Memory B cell (primary cell): ENCODE measurements around the gene MAGI2.

ENCODE experiments used
- ATAC-seq: fragments of 150-1000 bp; cut with Tn5 transposase; 2 replicates; pipeline ENCODE4 v1.10.0; 2021; ENCODE audit warnings: low read depth, mild to moderate bottlenecking, moderate library complexity
- DNase-seq, 2 donors: peaks; one replicate each; pipeline ENCODE4 v3.0.0; 2022; ENCODE audit warnings: low spot score in 2 of 2
- H3K27ac Mint-ChIP-seq: one replicate; pipeline ENCODE4 v1.8.0; 2022; ENCODE audit warnings: mild to moderate bottlenecking, moderate library complexity, mixed read lengths
- H3K27me3 Mint-ChIP-seq: one replicate; pipeline ENCODE4 v1.8.0; 2022; ENCODE audit warnings: mixed read lengths
- H3K36me3 Mint-ChIP-seq: one replicate; pipeline ENCODE4 v1.8.0; 2022; ENCODE audit warnings: mild to moderate bottlenecking, mixed read lengths
- H3K4me1 Mint-ChIP-seq: one replicate; pipeline ENCODE4 v1.8.0; 2022; ENCODE audit warnings: mixed read lengths
- H3K4me3 Mint-ChIP-seq: one replicate; pipeline ENCODE4 v1.8.0; 2022; ENCODE audit warnings: mild to moderate bottlenecking, moderate library complexity, mixed read lengths
- H3K9me3 Mint-ChIP-seq: one replicate; pipeline ENCODE4 v1.8.0; 2022; ENCODE audit warnings: mixed read lengths

The MAGI2 gene

GRCh38 chr7:78038465-78039080 lies 1414.9 kb downstream of the MAGI2 start:
- Mint-ChIP-seq H3K27ac (no peak overlapping the region), H3K4me3 (no peak overlapping the region), H3K27me3 (peaks cover 11% of the 10 kb centered on the region), H3K9me3 (no peaks in the 10 kb centered on the region), H3K4me1 (peaks cover 2% of the 10 kb centered on the region), H3K36me3 (no peaks in the 10 kb centered on the region)
- no peak for ATAC-seq
- no peak for DNase-seq

GRCh38 chr7:78037603-78038002 lies 1415.9 kb downstream of the MAGI2 start:
- no peak overlapping the region for H3K4me3 Mint-ChIP-seq
- peaks cover 18% of the 10 kb centered on the region for H3K27me3 Mint-ChIP-seq
- no peak overlapping the region for H3K27ac Mint-ChIP-seq
- no peak for DNase-seq
- H3K36me3 Mint-ChIP-seq, result no peaks in the 10 kb centered on the region
- H3K4me1 Mint-ChIP-seq, result peaks cover 2% of the 10 kb centered on the region
- H3K9me3 Mint-ChIP-seq, result no peaks in the 10 kb centered on the region
- ATAC-seq, result no peak

GRCh38 chr7:78033410-78033809 lies 1420.1 kb downstream of the MAGI2 start:
- H3K27ac Mint-ChIP-seq, result no peak overlapping the region
- H3K36me3 Mint-ChIP-seq, result no peaks in the 10 kb centered on the region
- no peak for ATAC-seq
- no peak for DNase-seq
- H3K4me3 Mint-ChIP-seq, result no peak overlapping the region
- H3K4me1 Mint-ChIP-seq, result peaks cover under 1% of the 10 kb centered on the region
- H3K27me3 Mint-ChIP-seq, result peaks cover 19% of the 10 kb centered on the region
- no peaks in the 10 kb centered on the region for H3K9me3 Mint-ChIP-seq

DNA sequence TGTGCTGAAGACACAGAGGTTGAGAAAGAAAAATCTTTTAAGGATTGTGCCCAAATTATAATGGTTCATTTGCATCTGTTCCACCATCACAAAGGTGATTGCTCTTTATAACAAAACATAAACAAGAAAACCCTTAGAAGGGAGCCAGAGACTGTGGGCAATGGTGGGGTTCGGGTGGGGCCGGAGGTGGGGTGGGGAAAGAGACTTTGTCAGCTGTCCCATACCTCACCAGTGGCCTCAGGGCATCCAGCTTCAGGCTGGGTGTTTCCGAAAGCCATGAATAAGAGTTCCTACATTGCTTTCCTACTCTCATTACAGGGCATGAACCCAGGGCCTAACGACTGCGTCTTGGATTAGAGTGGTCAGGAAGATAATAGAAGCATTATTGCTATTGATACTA lies 1427.0 kb downstream of the MAGI2 start:
- no peak for ATAC-seq
- no peaks in the 10 kb centered on the region for H3K36me3 Mint-ChIP-seq
- no peaks in the 10 kb centered on the region for H3K9me3 Mint-ChIP-seq
- peaks cover 2% of the 10 kb centered on the region for H3K27me3 Mint-ChIP-seq
- no peaks in the 10 kb centered on the region for H3K4me1 Mint-ChIP-seq
- no peak overlapping the region for H3K4me3 Mint-ChIP-seq
- DNase-seq, result no peak
- H3K27ac Mint-ChIP-seq, result no peak overlapping the region

DNA sequence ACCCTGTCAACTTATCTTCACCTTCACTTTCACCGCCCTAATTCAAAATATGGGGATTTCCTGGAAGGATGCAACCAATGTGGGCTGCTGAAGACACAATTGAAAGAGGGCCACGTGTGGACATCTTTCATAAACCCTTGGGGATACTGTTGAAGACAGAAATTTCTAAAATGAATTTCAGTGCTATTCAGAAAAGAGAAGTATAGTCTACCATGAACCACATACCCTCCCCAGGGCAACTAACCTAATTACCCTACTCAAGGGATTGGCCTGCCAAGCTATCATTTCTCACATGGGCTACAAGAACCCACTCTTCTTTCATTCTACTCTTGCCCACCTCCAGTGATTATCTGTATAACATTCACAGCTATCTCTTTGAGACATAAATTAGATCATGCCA lies 1428.9 kb downstream of the MAGI2 start:
- DNase-seq (no peak), ATAC-seq (peak; percentile 16)
- Mint-ChIP-seq H3K4me1 (no peaks in the 10 kb centered on the region), H3K9me3 (no peaks in the 10 kb centered on the region), H3K4me3 (no peak overlapping the region), H3K27ac (no peak overlapping the region), H3K36me3 (no peaks in the 10 kb centered on the region), H3K27me3 (no peaks in the 10 kb centered on the region)

GRCh38 chr7:78023191-78023590 lies 1430.3 kb downstream of the MAGI2 start:
- DNase-seq (no peak), ATAC-seq (no peak)
- no peak overlapping the region for H3K27ac Mint-ChIP-seq
- peaks cover 6% of the 10 kb centered on the region for H3K4me1 Mint-ChIP-seq
- no peak overlapping the region for H3K4me3 Mint-ChIP-seq
- H3K9me3 Mint-ChIP-seq, result no peaks in the 10 kb centered on the region
- no peaks in the 10 kb centered on the region for H3K27me3 Mint-ChIP-seq
- H3K36me3 Mint-ChIP-seq, result no peaks in the 10 kb centered on the region

- DNase-seq (no peak), ATAC-seq (no peak)
- H3K27ac Mint-ChIP-seq, result no peak overlapping the region
- H3K27me3 Mint-ChIP-seq, result peaks cover 2% of the 10 kb centered on the region
- H3K4me1 Mint-ChIP-seq, result peaks cover 8% of the 10 kb centered on the region
- no peak overlapping the region for H3K4me3 Mint-ChIP-seq
- H3K9me3 Mint-ChIP-seq, result no peaks in the 10 kb centered on the region
- H3K36me3 Mint-ChIP-seq, result no peaks in the 10 kb centered on the region
Observed at GRCh38 chr7:78022165-78022564, 1431.3 kb downstream of the MAGI2 start.

- no peaks in the 10 kb centered on the region for H3K9me3 Mint-ChIP-seq
- no peaks in the 10 kb centered on the region for H3K36me3 Mint-ChIP-seq
- no peak overlapping the region for H3K27ac Mint-ChIP-seq
- ATAC-seq (no peak), DNase-seq (no peak)
- H3K27me3 Mint-ChIP-seq, result peaks cover 2% of the 10 kb centered on the region
- no peak overlapping the region for H3K4me3 Mint-ChIP-seq
- H3K4me1 Mint-ChIP-seq, result peaks cover 8% of the 10 kb centered on the region
Observed at GRCh38 chr7:78020874-78021249, 1432.6 kb downstream of the MAGI2 start.

GRCh38 chr7:78020136-78020873 lies 1433.2 kb downstream of the MAGI2 start:
- Mint-ChIP-seq H3K27me3 (peaks cover 2% of the 10 kb centered on the region), H3K4me1 (peaks cover 8% of the 10 kb centered on the region), H3K36me3 (no peaks in the 10 kb centered on the region), H3K27ac (peak overlapping the region; percentile 72), H3K4me3 (peak overlapping the region; percentile 78), H3K9me3 (no peaks in the 10 kb centered on the region)
- peak; percentile 33 to 42 for DNase-seq
- peak; percentile 52 for ATAC-seq

GRCh38 chr7:78019447-78020135 lies 1433.9 kb downstream of the MAGI2 start:
- DNase-seq, result peak; percentile 27 to 57
- peak; percentile 68 for ATAC-seq
- no peaks in the 10 kb centered on the region for H3K36me3 Mint-ChIP-seq
- peaks cover 2% of the 10 kb centered on the region for H3K27me3 Mint-ChIP-seq
- H3K4me3 Mint-ChIP-seq, result peak overlapping the region; percentile 90
- H3K9me3 Mint-ChIP-seq, result no peaks in the 10 kb centered on the region
- peak overlapping the region; percentile 72 for H3K27ac Mint-ChIP-seq
- peaks cover 8% of the 10 kb centered on the region for H3K4me1 Mint-ChIP-seq

- Mint-ChIP-seq H3K4me3 (peak overlapping the region; percentile 90), H3K9me3 (no peaks in the 10 kb centered on the region), H3K27ac (peak overlapping the region; percentile 77), H3K4me1 (peaks cover 8% of the 10 kb centered on the region), H3K27me3 (peaks cover 2% of the 10 kb centered on the region), H3K36me3 (no peaks in the 10 kb centered on the region)
- ATAC-seq (peak; percentile 21), DNase-seq (peak; percentile 9 to 21)
Observed at GRCh38 chr7:78018641-78019446, 1434.6 kb downstream of the MAGI2 start.

GRCh38 chr7:78017591-78018100 lies 1435.8 kb downstream of the MAGI2 start:
- H3K4me1 Mint-ChIP-seq, result peaks cover 8% of the 10 kb centered on the region
- no peak for DNase-seq
- peak overlapping the region; percentile 46 for H3K4me3 Mint-ChIP-seq
- no peaks in the 10 kb centered on the region for H3K36me3 Mint-ChIP-seq
- no peaks in the 10 kb centered on the region for H3K9me3 Mint-ChIP-seq
- H3K27ac Mint-ChIP-seq, result no peak overlapping the region
- H3K27me3 Mint-ChIP-seq, result peaks cover 7% of the 10 kb centered on the region
- no peak for ATAC-seq

DNA sequence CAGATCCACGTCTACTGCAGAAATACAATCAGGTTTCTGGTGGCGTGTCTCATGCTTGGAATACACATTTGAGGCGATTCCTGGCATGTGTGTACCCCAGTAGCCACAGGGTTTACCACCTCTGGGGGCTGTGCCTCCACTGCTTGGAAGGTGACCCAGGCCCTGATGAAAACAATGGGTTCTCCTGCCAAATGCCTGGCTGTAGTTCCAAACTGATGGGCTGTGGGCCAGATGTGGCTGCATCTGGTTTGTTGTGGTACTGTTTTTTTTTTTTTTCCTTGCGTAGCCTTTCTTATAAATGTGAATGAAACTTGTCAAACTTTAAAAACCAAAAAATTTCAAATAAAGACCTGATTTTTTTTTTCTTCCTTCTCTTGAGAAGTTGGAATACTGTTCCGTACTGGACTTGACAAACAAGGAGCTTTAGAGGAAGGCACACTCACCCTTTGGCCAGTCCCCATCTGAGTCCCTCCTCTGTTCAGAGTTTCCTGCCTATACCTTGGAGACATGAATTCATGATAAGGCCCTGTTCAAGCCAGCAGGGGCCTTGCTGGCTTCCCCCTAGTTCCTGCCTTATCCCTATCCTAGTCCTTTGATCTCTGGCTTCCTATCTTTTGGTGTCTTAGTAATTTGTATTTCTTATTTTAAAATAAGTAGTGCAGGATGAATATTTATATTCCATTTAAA lies 1437.8 kb downstream of the MAGI2 start:
- Mint-ChIP-seq H3K4me1 (peaks cover 8% of the 10 kb centered on the region), H3K27me3 (peaks cover 11% of the 10 kb centered on the region), H3K9me3 (no peaks in the 10 kb centered on the region), H3K36me3 (no peaks in the 10 kb centered on the region), H3K27ac (no peak overlapping the region), H3K4me3 (no peak overlapping the region)
- no peak for ATAC-seq
- DNase-seq, result no peak
